Body of pancreas (tissue), 4 donors: ENCODE measurements around the gene GINS2.

Source experiments
- CTCF ChIP-seq, 7 experiments: fragments of 450-650 bp in 4 of 7; fragments of 200-600 bp in 3 of 7; sonication (generic) in 3 of 7; IDR thresholded peaks; one replicate each; pipeline ENCODE4 v1.5.1; 2016 to 2019; ENCODE audit warnings: antibody characterized with exemption in 7 of 7
- POLR2A ChIP-seq, 3 donors: fragments of 450-650 bp; IDR thresholded peaks; one replicate each; pipeline ENCODE4 v1.6.1; 2016; ENCODE audit warnings: antibody characterized with exemption in 3 of 3, mild to moderate bottlenecking in 2 of 3

DNA sequence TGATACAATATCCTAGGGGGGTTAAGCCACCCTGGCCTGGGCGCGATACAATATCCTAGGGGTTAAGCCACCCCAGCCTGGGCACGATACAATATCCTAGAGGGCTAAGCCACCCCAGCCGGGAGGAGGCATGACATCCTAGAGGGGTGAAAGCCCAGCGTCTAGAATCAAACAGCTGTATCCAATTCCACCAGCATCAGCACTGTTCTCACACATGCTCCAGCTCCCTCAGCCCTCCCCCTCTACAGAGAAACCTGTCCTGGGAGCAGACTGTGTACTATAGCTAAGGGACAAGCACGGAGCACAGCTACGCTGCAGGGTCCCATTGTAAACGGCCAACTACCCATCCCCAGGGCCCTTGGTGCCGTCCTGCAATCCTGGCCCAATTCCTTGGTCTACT lies 6.2 kb downstream of the GINS2 start:
- TF ChIP-seq CTCF (IDR thresholded peaks at IDR 0.05): no peak
- TF ChIP-seq POLR2A (IDR thresholded peaks at IDR 0.05): no peak
